Left cardiac atrium (tissue), 4 donors: ENCODE results near the gene DFFA. TPM values are rescaled to one million over a fixed set of nuclear protein-coding genes. Genes with fewer than 3 reads are reported as not detected.
"Not testable (repeated sequence)": the region's sequence is repeated elsewhere in the genome, so short reads cannot be mapped to it uniquely, and the experiment has no call there.

Experiments used
- ATAC-seq, 2 donors: fragments of 200-7000 bp; cut with Tn5 transposase; one replicate each; pipeline ENCODE4 v1.9.1; 2020; ENCODE audit warnings: mild to moderate bottlenecking in 2 of 2, moderate library complexity in 2 of 2
- DNase-seq: peaks from one replicate; pipeline ENCODE4 v3.0.0-alpha.2; 2020
- intact Hi-C, 2 donors: fragments of 100-400 bp; cut with DNase I; formaldehyde crosslinking; loops; one replicate each; pipeline versions ENCODE4 v1.14.1 to v1.15.1; 2022 to 2023
- total RNA-seq, 2 donors: library from RNA; stranded (reverse); fragmentation: NEBNext Ultra II Directional; extraction: Animal tissue kit (Norgen Biotek cat#: 25700); gene quantifications; one replicate each; pipeline ENCODE4 v1.2.1, GENCODE V29; 2021
- donor health status: DM: no; HTN: yes; CAD: no.
- donor health status: DM: no; HTN: yes; CAD: no; lungs with severe emphysema.
- donor health status: DM: yes; HTN: yes; CAD: no.
- donor health status: Dilated cardiomyopathy.

DFFA gene
- total RNA-seq, 2 donors from 2014 or later = 26.1 to 28.3 TPM

DNA sequence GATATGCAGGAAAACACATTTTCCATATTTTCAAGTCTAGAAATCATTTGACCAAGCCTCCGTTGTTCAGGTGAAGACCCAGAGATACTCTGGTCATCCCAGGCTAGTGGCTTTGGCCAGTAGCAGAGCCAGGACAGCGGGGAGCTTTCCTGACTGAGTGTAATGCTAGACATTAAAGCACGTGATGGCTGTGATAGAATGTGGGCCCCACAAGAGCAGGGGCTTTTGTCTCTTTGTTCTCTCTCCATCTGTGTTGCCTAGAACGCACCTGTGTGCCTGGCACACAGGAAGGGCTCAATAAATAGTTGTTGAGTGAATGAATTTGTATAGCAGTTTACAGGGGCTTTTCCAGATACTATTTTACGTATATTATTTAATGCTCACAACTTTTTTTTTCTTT, 31.5 kb downstream of the DFFA start:
- DNase-seq (no peak), ATAC-seq (no peak)
- intact Hi-C loops = no loop called here

DNA sequence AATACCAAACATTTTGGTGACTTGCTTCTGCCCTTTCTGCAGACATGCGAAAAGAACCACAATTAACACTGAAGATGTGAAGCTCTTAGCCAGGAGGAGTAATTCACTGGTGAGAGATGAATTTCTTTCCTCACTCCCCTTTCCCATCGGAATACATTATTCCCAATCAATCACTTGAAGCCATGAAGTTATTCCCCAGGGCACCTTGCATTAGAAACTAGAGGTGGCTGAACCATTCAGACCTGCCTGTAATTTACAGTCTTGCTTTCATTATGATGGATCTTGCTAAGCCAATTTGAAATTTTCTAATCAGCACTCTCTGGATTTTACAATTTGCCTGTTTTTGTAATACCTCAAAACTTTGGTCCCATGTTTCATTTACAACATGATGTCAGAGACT, 32.0 kb downstream of the DFFA start:
- intact Hi-C loops = no loop called here

DNA sequence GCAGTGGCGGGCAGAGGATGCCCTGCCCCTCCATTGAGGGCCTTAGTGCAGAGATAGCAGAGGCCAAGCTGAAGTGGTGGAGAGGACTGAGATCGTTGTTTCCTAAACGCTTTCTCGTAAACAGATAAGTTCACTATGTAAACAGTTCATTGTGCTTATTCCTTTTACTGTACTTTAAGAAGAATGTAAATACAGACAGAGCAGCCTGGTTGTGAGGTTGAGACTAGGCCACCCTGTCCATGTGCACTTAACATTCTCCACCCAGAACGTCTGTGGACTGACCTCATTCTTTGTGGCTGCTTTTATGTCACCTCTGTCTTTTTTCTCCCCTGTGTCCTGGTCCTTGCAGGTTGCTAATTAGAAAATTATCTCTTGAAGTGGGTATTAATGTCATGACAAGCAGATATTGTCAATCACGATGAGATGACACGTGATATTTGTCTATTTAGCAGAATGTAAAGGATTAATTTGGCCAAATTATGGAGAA, 33.6 kb downstream of the DFFA start:
- intact Hi-C loops = no loop called here
- DNase-seq (no peak), ATAC-seq (no peak)

More for the DNA sequence above, 32.0 kb downstream of the DFFA start:
- ATAC-seq (no peak), DNase-seq (no peak)

DNA sequence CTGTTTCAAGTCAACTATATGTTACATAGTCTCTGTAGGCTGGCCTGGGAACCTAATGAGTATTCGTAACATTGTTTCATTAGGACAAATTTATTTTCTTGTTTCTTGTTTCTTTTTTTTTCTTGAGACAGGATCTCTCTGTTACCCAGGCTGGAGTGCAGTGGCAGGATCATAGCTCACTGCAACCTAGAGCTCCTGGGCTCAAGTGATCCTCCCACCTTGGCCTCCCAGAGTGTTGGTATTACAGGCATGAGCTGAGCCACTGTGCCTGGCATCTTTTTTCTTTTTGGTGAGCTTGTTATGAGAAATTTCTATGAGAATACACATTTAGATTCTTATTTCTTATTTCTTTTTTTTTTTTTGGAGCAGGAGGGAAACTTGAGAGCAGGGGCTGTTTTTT, 35.3 kb downstream of the DFFA start:
- DNase-seq = no peak
- intact Hi-C loops = no loop called here
- no peak for ATAC-seq

DNA sequence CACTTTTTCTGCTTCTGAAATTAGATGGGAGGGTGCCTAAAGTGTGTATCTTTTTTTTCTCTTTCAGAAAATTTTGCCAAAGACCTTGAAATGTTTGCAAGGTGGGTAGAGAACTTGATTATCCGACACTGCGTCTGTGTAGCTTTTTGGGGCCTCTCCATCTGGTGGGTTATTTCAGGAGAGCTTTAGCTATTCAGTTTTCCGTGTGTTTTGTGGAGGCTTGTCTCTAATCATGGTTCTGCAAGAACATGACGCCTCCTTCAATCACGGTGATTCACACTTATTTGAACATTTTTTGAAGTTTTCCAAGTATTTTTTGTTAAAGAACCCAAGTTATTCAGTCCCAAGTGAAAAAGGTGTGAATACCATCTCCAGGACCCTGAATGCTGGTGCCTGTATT, 37.7 kb downstream of the DFFA start:
- DNase-seq (no peak), ATAC-seq (no peak)
- intact Hi-C loops = no loop called here

DNA sequence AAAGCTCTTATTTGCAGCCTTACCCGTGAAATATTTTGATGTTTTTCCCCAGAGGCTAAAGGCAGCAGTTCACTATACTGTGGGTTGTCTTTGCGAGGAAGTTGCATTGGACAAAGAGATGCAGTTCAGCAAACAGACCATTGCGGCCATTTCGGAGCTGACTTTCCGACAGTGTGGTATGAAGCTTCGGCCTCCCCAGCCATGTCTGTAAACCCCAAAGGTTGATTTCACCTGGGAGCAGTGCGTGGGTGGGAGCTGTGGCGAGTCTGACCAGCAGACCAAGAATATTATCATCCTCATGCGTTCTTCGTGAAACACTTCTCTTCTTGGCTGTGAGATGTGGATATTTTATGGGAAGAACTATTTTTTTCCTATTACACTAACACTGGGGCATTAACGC, 38.5 kb downstream of the DFFA start:
- DNase-seq = no peak
- intact Hi-C loops = no loop called here
- ATAC-seq = no peak

DNA sequence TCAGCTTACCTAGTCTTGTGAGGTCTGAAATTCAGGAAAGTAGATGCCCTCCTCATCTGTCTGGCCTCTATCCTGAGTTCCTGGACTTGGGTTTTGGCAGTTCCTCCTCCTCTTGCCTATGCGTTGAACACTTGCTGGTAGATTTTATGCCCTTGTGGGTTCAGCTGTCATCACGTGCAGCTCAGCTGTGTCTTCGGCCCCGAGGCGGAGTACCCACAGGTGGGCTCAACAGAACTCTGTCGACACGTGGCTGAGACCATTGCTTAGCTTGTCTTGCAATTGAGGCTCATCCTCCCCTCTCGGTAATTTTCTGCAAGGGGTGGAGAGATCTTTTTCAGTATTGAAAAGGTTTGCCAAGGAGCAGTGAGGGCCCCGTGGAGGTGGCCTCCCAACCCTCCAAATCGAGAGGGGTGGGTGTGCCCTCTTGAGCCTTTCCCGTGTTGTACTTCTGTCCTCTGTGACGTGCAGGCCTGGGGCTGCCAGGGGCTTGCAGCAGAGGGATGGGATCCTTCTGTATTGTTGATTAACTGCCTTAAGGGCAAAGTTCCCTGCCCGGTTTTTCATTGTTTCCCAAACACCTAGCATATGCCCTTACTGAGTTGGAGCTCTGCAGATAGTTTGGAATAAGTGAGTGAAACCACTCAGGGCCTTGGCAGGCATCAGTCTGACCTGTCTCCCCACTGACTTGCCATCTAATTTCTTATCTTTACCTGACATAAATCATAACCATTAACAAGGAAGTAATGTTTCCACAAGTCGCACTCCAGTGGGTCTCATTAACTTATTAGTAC, 39.2 kb downstream of the DFFA start:
- intact Hi-C loops = no loop called here
- DNase-seq (no peak), ATAC-seq (no peak)

DNA sequence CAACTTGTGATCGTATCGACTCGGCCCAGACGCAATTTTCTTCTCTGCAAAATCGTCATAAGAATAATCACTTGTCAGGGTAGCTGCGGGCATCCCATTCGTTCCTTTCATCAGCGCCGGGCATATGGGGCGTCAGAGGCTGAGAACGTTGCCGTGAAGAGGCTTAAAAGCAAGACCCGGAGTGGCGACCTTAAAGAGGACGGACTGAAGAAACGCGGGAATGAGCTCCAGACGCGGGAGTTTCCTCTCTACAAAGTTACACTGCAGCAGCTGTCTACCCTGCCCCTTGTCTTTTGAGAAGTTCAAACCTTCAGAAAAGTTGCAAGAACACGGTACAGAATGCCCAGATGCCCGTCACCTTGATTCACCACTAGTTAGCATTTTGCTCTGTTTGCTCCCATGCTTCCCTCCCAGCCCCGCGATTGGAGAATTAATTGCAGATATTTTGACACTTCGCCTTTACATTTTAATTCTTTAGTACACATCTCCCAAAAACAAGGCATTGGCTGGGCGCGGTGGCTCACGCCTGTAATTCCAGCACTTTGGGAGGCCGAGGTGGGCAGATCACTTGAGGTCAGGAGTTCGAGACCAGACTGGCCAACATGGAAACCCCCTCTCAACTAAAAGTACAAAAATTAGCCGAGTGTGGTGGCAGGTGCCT, 41.1 kb downstream of the DFFA start:
- no peak for ATAC-seq

DNA sequence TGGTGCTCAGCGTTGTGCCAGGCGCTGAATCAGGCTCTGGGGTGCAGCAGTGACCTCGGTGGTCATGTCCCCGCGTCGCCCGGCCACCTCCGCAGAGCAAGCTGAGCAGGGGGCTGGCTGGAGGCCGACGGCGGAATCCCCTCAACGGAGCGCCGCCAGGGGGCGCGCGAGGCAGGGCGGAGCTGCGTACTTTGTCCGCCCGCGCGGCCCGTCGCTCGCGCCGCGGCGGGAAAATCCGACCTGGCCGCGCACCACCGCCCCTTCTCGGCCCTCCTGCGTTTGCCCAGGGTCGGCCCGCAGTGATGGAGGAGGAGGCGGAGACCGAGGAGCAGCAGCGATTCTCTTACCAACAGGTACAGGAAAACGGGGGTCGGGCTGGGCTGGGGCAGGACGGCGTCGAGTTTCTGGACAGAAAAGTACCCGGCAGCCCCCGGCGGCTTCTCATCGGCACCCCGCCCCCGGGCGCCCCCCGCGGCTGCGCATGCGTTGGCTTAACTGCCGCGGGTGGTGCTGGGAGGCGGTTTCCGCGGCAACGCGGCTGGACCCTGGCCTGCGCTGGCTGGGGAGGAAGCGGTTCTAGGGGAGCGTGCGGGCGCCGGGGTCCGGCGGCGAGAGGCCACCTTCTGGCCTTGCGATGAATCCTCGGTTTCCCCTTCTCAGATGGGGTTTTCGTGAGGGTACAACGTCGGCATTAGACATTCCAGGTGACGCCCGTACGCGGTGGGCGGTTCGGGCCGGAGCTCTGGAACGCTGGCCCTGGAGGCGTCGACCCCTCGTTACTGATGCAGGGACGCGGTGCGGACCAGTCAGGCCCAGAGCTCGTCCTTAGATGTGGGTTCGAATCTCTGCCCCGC, 41.9 kb downstream of the DFFA start, which contains the start of gene CENPS:
Gene CENPS, plus strand, starts transcription at position 218 of the 854 bp plus-strand sequence. Its CDS starts 85 bp downstream, at position 303.
- peak; percentile 96 for DNase-seq
- ATAC-seq = peak; percentile 98
- intact Hi-C loops = loop anchor here in 1 of 2 donors (2.0 kb wide), 1 partner anchor 64 kb away; no protein-coding TSS in a partner anchor

More for the DNA sequence above, 41.1 kb downstream of the DFFA start:
- no peak for DNase-seq
- intact Hi-C loops = loop anchor here in 1 of 2 donors (2.0 kb wide), 1 partner anchor 64 kb away; no protein-coding TSS in a partner anchor

DNA sequence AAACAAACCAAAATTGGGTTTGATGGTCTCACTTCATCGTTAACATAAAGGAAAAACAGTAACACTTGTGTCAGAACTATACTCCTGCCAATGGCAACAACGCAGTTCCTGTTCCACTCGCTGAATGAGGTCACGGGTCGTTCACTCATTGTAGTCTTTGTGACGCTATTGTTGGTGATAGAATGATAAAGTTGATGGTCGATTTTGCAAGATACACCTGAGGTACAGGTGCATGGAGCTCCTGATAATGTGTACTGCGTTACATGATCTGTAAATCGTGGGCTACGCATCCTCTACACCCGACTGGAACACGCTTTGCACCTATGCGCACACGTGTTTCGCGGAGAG, 42.5 kb downstream of the DFFA start:
- ATAC-seq (peak in 1 of 2 donors; percentile 3), DNase-seq (no peak)
- intact Hi-C loops = loop anchor here (2.0 to 5.0 kb wide), 3 partner anchors 53 to 65 kb away; no protein-coding TSS in a partner anchor

DNA sequence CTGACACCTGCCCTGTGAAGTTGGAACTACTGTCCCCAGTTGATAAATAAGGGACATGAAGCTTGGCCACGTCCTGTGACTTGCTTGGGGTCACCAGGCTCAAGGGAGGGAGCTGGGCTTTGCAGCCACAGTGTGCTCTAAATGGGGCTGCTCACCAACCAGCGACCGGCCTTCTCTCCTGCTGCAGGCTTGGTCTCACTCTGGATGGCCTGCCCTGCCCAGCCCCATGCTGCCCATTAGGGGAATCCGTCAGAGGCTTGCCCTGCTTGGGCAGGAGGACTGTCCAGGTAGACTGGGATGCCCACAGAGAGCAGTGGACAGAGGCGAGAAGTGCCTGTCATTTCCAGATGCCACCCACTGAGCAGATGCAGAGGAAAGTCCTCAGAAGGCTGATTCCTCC, 43.3 kb downstream of the DFFA start:
- no peak for ATAC-seq
- intact Hi-C loops = loop anchor here (2.0 to 5.0 kb wide), 2 partner anchors 52 kb away; no protein-coding TSS in a partner anchor
- no peak for DNase-seq

DNA sequence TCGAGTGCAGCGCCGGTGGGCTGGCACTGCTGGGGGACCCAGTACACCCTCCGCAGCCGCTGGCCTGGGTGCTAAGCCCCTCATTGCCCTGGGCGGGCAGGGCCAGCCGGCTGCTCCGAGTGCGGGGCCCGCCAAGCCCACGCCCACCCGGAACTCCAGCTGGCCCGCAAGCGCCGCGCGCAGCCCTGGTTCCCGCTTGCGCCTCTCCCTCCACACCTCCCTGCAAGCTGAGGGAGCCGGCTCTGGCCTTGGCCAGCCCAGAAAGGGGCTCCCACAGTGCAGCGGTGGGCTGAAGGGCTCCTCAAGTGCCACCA, 45.8 kb downstream of the DFFA start:
- intact Hi-C loops = loop anchor here in 1 of 2 donors (5.0 kb wide), 1 partner anchor 49 kb away; no protein-coding TSS in a partner anchor
- not testable (repeated sequence) for ATAC-seq, DNase-seq

DNA sequence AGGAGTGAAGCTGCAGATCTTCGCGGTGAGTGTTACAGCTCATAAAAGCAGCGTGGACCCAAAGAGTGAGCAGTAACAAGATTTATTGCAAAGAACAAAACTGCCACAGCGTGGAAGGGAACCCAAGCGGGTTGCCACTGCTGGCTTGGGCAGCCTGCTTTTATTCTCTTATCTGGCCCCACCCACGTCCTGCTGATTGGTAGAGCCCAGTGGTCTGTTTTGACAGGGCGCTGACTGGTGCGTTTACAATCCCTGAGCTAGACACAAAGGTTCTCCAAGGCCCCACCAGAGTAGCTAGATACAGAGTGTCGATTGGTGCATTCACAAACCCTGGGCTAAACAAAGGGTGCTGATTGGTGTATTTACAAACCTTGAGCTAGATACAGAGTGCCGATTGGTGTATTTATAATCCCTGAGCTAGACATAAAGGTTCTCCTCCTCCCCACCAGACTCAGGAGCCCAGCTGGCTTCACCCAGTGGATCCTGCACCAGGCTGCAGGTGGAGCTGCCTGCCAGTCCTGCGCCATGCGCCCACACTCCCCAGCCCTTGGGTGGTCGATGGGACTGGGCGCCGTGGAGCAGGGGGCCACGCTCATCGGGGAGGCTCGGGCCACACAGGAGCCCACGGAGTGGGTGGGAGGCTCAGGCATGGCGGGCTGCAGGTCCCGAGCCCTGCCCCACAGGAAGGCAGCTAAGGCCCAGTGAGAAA, 46.3 kb downstream of the DFFA start:
- DNase-seq, ATAC-seq: not testable (repeated sequence)
- intact Hi-C loops = loop anchor here in 1 of 2 donors (5.0 kb wide), 1 partner anchor 49 kb away; no protein-coding TSS in a partner anchor

DNA sequence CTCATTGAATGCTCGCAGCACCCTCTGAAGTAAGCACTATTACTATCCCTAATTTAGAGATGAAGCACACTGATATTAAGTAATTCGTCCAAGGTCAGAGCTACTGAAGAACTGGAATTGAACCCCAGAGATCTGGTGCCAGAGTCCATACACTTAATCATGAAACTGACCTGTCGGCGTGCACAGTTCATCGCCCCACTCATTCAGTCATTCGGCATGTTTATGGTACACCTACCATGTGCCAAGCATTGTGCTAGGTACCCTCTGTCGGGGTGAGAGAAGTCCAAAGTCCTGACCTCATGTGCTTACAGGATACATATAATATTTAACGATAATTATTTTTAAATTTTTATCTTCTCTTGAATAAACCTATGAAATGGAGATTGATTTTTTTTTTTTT, 47.7 kb downstream of the DFFA start:
- intact Hi-C loops = loop anchor here in 1 of 2 donors (5.0 kb wide), 1 partner anchor 47 kb away; no protein-coding TSS in a partner anchor
- ATAC-seq (no peak), DNase-seq (no peak)

DNA sequence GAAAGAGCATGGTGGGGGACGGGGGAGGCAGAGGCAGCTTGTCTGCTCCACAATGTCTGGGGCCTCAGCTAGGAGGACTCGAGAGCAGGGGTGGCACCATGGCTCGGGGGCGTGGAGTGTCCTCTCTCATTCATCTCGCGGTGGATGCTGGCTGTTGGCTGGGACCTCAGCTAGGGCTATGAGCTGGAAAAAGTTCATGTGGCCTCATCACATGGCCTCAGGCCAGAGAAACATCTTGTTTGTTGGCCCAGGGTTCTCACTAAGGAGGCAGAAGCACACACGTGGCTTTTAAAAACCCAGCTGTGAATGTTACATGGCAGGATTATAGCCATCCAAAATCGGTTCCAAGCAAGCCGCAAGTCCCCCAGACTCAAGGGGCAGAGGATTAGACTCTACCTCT, 48.3 kb downstream of the DFFA start:
- ATAC-seq (peak; percentile 21 to 31), DNase-seq (peak; percentile 42)
- intact Hi-C loops = no loop called here

DNA sequence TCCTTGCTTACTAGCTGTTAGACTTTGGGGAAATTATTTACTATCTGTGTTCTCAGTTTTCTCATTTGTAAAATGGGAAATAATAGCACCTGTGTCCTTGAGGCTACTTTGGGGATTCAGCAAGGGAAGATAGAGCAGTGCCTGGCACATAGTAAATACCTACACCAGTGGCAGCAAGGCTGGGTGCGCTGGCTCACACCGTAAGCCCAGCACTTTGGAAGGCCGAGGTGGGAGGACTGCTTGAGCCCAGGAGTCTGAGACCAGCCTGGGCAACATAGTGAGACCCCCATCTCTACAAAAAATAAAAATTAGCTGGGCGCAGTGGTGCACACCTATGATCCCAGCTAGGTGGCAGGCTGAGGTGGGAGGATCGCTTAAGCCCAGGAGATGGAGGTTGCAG, 50.7 kb downstream of the DFFA start:
- intact Hi-C loops = no loop called here
- no peak for ATAC-seq

DNA sequence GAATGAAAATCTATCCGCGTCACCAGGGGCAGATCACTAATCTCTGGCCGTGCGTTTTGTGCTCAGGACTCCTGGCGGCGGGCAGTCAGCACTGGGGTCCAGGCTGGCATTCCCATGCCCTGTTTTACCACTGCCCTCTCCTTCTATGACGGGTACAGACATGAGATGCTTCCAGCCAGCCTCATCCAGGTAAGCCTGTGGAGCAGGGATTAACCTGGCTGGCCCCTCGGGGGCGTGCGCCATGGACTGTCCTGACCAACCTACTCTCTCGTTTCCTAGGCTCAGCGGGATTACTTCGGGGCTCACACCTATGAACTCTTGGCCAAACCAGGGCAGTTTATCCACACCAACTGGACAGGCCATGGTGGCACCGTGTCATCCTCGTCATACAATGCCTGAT, 53.0 kb downstream of the DFFA start:
- ATAC-seq (no peak), DNase-seq (no peak)
- intact Hi-C loops = no loop called here

More for the DNA sequence above, 50.7 kb downstream of the DFFA start:
- no peak for DNase-seq

DNA sequence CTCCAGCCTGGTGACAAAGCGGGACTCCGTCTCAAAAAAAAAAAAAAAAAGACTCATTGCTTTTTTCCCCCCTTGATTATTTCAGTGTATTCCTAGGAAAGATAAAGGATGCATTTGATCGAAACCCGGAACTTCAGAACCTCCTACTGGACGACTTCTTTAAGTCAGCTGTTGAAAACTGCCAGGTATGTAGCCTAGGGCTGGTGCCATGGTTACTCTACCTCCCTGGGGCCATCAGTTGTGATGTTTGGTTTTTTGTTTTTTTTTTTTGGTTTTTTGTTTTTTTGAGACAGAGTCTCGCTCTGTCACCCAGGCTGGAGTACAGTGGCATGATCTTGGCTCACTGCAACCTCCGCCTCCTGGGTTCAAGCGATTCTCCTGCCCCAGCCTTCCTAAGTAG, 53.6 kb downstream of the DFFA start:
- ATAC-seq, intact Hi-C loops, DNase-seq: not testable (repeated sequence)

DNA sequence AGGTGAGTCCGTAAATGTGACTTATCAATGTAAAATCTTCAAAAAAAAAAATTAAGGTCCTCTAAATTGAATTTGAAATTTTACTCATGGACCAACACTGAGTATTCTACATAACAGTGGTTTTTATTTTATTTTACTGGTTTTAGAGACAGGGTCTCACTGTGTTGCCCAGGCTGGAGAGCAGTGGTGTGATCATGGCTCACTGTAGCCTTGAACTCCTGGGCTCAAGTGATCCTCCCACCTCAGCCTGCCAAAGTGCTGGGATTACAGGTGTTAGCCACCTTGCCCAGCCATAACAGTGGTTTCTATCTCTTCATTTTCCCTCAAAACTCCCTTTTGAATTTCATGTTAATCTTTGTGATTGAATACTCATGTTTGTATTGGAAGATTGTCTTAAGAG, 56.4 kb downstream of the DFFA start:
- DNase-seq, intact Hi-C loops, ATAC-seq: not testable (repeated sequence)
